GM18526 (cell line): ENCODE results near the gene EIF2B4.

Experiments used
- POLR2A ChIP-seq: IDR thresholded peaks from 3 replicates; pipeline ENCODE4 v1.6.1; 2011; ENCODE audit not compliant: insufficient read length; ENCODE audit errors: extremely low read depth

Gene EIF2B4

GRCh38 chr2:27370026-27370815 is at the start of gene EIF2B4, which contains the start of gene SNX17:
TSS of gene EIF2B4 (minus strand) at chr2:27370338. CDS start at chr2:27370314, 24 bp downstream.
TSS of gene SNX17 (plus strand) at chr2:27370616. CDS start at chr2:27370744, 128 bp downstream.
- peak; percentile 81 for TF ChIP-seq POLR2A

GRCh38 chr2:27416151-27416550 is 46.0 kb upstream of the EIF2B4 start:
- no peak for TF ChIP-seq POLR2A

- no peak for TF ChIP-seq POLR2A
Observed at GRCh38 chr2:27412419-27413152, 42.4 kb upstream of the EIF2B4 start.

- peak; percentile 95 for TF ChIP-seq POLR2A
Observed at GRCh38 chr2:27409321-27410073, 39.4 kb upstream of the EIF2B4 start, which contains the start of gene PPM1G. TSS of gene PPM1G (minus strand) at chr2:27409591. CDS start at chr2:27409422, 169 bp downstream.

GRCh38 chr2:27408601-27409320 is 38.6 kb upstream of the EIF2B4 start:
- TF ChIP-seq POLR2A: no peak

- no peak for TF ChIP-seq POLR2A
Observed at GRCh38 chr2:27407798-27408491, 37.8 kb upstream of the EIF2B4 start.

GRCh38 chr2:27400348-27401135 is 30.4 kb upstream of the EIF2B4 start:
- TF ChIP-seq POLR2A: no peak

- no peak for TF ChIP-seq POLR2A
Observed at GRCh38 chr2:27398962-27399361, 28.8 kb upstream of the EIF2B4 start.

- TF ChIP-seq POLR2A: no peak
Observed at GRCh38 chr2:27393225-27393624, 23.1 kb upstream of the EIF2B4 start.

- TF ChIP-seq POLR2A: no peak
Observed at GRCh38 chr2:27390822-27391679, 20.9 kb upstream of the EIF2B4 start.

- TF ChIP-seq POLR2A: no peak
Observed at GRCh38 chr2:27381577-27382181, 11.5 kb upstream of the EIF2B4 start.
